Activated CD8-positive, alpha-beta memory T cell treated with anti-CD3 and anti-CD28 coated beads for 36 hours (primary cell): Measurements from ENCODE around the gene SLA2. TPM values are rescaled to one million over a fixed set of nuclear protein-coding genes. Genes with fewer than 3 reads are reported as not detected.

Experiments used
- CTCF ChIA-PET: fragments of 350-600 bp; sonication (Branson Sonifier 250); formaldehyde crosslinking; loops from one replicate; lab custom pipeline; 2021; ENCODE audit warnings: antibody characterized with exemption; lab: Charles Lee
- POLR2A ChIA-PET: fragments of 350-600 bp; sonication (Branson Sonifier 250); formaldehyde crosslinking; loops from one replicate; lab custom pipeline; 2021; ENCODE audit warnings: antibody characterized with exemption; lab: Charles Lee
- total RNA-seq, 2 experiments: library from RNA; stranded (reverse); gene quantifications; one replicate each; pipeline ENCODE4 v1.2.3, GENCODE V29; 2021

Gene SLA2
- total RNA-seq, 2 experiments from 2014 or later = 62.9 to 64.5 TPM

DNA sequence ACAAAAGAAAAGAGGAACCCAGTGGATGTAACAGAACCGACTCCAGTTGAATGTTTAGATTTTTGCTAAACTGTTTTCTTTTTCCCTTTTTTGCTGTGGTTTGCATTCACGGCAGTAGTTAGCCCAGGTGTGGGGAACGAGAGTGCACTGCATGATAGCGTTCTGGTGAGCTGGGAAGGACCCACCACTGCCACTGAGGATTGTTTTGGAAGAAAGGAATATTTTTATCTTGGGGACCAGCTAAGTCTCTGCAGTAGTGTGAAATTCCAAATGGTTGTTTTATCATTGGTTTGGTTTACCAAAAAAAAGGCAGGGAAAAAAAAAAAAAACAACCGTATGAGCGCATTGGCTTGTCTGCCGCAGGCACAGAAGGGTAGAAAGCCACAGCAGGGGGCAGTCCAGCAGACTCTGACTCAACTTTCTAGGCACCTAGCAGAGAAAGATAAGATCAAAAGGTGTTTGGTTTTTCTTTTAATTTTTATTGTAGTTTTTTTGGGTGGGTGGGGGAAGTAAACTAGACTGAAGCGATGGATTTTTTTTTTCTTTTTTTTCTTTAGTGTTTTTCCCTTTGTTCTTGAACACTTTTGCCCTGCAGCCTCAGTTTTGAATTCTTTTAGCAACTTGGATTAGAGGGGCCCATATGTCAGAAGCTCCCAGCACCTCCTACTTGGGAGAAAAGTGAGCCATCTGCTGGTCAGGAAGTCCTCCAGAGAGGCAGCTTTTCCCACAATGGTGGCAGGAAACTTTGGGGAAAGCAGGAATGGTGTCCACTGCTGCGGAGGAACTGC is 53.9 kb downstream of the SLA2 start:
- ChIA-PET CTCF (interaction anchor here (0.6 to 1.7 kb wide), 5 partner anchors 12 to 1636 kb away, joined by 3 to 9 read pairs (median 5); no protein-coding TSS in a partner anchor), POLR2A (interaction anchor here (0.6 to 1.2 kb wide), 4 partner anchors 11 to 21 kb away, joined by 3 to 5 read pairs (median 4); partner anchors contain the start of gene TGIF2)

DNA sequence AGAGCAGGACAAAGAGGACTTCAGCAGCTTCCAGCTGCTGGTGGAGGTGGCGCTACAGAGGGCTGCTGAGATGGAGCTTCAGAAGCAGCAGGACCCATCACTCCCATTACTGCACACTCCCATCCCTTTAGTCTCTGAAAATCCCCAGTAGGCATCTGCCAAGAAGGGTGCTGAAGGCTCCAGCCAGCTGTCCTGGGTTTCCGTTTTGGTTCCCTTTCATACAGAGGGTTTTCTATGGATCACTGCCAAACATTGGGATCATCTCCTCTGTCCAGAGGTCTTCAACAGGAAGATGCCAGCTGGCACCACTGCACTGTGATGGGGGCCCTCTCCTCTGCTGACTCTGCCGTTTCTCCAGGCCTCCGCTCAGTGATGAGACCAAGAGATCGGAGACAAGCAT is 54.7 kb downstream of the SLA2 start:
- POLR2A ChIA-PET = interaction anchor here (0.6 to 1.9 kb wide), 4 partner anchors 12 to 20 kb away, joined by 3 to 8 read pairs (median 4); partner anchors contain the start of gene RAB5IF
- CTCF ChIA-PET = interaction anchor here (0.6 to 1.7 kb wide), 4 partner anchors 13 to 1635 kb away, joined by 3 to 9 read pairs (median 6); no protein-coding TSS in a partner anchor

DNA sequence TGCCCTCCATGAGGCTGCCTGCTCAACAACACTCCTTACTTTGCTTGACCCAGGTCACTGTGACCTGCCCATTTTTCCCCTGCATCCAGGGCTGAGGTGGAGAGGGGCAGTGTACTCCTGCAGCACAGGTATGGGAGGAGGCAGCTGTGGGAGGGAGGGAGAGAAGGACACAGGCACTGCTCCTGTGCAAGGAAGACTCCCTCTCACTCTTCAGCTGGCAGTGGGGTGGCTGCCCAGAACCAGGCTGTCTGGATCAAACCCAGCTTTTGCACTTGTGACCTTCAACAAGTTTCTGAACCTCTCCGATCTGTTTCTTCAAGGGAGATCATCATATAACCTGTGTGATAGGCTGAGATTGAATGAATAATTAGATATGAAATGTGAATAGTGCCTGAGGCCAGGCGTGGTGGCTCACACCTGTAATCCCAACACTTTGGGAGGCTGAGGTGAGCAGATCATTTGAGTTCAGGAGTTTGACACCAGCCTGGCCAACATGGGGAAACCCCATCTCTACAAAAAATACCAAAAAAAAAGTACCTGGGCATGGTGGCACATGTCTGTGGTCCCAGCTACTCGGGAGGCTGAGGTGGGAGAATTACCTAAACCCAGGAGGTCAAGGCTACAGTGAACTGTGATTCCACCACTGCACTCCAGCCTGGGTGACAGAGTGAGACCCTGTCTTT is 58.5 kb downstream of the SLA2 start:
- POLR2A ChIA-PET = interaction anchor here (0.7 to 2.0 kb wide), 3 partner anchors 12 to 106 kb away, joined by 7 to 11 read pairs (median 11); partner anchors contain the start of gene TGIF2
- CTCF ChIA-PET = interaction anchor here (0.8 to 1.9 kb wide), 3 partner anchors 17 to 24 kb away, joined by 4 to 7 read pairs (median 6); partner anchors contain the start of gene RAB5IF

DNA sequence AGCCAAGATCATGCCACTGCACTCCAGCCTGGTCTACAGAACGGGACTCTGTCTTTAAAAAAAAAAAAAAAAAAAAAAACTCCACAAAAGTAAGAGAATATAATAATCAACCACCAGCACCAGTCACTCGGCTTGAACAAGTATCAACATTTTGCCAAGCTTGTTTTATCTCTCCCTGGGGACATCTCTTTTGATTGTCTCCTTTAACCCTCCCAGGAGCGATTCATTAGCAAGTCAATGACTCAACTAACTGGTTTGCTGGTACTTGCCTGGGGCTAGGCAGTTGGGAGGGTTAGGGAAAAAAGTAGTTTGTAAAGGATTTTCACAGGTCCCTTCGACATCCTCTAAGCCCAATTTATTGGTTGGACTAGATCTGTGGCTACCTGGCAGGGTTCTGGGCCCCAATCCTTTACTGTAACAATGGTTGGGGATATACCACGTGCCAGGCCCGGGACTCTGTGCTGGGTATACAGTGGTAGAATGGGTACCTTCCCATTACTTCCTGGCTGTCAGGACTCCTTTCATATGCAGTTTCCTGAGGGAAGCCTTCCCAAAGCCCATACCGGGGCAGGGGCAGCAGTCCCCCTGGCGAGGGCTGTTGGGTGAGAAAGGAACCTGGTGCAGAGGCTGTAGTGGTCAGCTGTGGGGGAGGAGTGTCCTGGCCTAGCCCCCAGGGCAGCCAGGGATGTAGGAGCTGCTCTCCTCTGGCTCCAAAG is 60.4 kb downstream of the SLA2 start:
- POLR2A ChIA-PET = interaction anchor here (1.2 kb wide), 1 partner anchor 11 kb away, joined by 4 read pairs; no protein-coding TSS in a partner anchor
- CTCF ChIA-PET = interaction anchor here (0.7 kb wide), 1 partner anchor 165 kb away, joined by 4 read pairs; no protein-coding TSS in a partner anchor

DNA sequence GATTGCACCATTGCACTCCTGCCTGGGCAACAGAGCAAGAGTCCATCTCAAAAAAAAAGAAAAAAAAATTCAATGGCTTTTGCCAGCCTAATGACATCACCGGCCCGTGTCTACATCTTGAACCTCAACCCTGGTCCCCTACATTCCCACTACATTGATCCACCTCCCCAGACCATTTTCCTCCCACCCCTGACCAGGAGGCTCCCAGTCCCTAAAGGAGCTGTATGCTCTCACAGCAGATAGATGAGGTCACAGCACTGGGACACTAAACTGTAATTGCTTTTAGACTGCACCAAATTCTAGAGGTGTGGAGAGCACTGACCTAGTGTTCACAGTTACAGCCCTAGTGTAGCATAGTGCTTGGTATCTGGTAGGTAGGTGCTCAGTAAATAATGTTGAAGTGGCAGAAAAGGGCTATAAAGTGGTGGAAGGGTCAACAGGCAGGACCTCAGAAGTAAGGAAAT is 61.9 kb downstream of the SLA2 start:
- ChIA-PET POLR2A (interaction anchor here (0.6 kb wide), 1 partner anchor 65 kb away, joined by 5 read pairs; no protein-coding TSS in a partner anchor), CTCF (no interaction called here)

DNA sequence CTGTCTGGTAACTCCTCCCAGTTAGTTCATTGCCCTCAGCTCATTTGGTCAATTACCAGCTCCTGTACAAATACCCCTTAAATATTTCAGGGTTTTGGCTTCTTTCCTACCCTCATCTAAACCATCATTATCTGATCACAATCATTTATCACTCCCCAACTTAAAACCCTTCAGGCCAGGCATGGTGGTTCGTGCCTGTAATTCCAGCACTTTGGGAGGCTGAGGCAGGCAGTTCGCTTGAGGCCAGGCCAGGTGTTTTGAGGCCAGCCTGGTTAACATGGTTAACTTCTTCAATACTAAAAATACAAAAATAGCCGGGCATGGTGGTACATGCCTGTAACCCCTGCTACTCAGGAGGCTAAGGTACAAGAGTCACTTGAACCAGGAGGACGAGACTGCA is 63.2 kb downstream of the SLA2 start:
- CTCF ChIA-PET = no interaction called here
- POLR2A ChIA-PET = interaction anchor here (0.8 kb wide), 1 partner anchor 22 kb away, joined by 9 read pairs; no protein-coding TSS in a partner anchor

DNA sequence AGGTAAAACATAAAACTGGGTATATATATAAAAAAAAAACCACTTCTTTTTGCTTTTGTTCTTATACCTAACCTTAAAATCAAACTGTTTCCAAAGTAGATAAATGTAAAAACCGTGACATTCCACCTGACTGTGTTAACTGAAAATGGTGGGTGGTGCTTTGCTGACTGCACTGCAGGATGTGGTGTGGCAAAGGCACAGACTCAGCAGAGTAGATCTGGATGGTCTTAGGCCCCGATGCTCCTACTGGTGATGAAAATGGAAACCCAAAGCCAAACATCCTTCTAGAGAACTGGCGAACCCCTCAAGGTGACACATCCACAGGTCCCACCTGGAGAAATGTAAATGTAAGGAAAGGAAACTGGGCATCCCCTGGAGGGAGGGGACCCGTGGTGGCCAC is 63.7 kb downstream of the SLA2 start:
- ChIA-PET CTCF (no interaction called here), POLR2A (no interaction called here)

DNA sequence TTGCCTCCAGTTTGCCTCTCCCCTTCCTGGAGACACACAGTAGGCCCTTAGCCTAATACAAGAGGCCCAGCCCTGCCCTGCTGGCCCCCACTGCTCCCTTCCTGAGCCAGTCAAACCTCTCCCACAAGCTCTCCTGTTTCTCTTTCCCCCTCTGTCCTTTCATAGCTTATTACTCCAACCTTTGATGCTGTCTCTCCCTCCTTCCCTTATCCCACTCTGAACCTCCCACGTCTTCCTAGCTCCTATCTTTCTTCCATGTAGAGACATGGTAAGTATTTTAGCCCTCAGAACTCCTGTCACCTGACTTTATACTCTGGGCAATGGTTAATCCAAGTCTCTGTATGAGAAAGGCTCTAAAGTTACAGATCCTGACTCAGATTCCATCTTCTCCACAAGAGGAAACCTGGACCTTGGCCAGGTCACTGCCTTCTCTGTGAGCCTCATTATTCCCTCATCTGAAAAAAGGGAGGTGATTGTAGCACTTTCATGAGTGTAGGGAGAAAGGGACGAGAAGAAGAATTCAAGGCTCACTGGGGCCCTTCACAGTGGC is 65.9 kb downstream of the SLA2 start:
- CTCF ChIA-PET = no interaction called here
- POLR2A ChIA-PET = interaction anchor here (0.5 to 0.7 kb wide), 2 partner anchors 16 to 115 kb away, joined by 4 read pairs; no protein-coding TSS in a partner anchor

DNA sequence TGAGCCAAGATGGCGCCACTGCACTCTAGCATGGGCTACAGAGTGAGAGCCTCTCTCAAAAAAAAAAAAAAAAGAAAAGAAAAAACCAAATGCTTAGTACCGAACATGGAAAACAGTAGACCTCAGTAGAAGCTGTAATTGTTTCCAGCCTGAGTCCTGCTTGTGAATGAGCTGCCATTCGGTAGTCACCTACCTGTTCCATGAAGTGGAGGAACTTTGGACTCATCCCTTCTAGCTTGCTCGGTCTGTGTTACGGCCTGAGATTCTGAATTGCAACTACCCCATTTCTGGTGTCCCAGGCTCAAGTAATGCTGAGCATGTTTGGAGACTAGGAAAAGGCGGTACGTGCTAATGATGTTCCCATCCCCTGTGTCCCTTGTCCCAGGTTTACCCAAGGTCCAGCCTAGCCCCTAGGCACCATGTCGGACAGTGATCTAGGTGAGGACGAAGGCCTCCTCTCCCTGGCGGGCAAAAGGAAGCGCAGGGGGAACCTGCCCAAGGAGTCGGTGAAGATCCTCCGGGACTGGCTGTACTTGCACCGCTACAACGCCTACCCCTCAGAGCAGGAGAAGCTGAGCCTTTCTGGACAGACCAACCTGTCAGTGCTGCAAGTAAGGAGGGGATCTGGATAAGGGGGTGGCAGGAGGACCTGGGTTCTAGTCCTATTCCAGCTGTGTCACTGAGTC is 67.5 kb downstream of the SLA2 start:
- ChIA-PET CTCF (interaction anchor here (0.9 kb wide), 1 partner anchor 17 kb away, joined by 3 read pairs; no protein-coding TSS in a partner anchor), POLR2A (no interaction called here)

DNA sequence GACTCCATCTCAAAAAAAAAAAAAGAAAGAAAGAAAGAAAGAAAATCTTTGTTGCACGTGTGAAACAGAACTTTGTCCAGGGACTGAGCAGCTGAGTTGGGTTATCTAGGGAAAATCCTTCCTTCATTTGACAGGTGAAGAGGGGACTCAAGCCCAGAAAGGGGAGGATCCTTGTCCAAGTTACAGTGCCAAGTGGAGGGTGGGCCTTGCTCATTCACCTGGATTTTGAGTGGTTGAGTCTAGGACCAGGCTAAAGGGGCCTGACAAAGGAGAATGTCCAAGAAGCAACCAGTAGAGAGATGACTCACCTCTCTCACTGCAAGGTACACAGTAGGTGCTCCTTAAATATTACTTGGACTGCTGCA is 69.9 kb downstream of the SLA2 start:
- ChIA-PET POLR2A (interaction anchor here (1.1 to 5.1 kb wide), 4 partner anchors 12 to 29 kb away, joined by 4 to 42 read pairs (median 26); partner anchors contain the start of gene RAB5IF), CTCF (interaction anchor here (0.7 to 5.0 kb wide), 4 partner anchors 16 to 89 kb away, joined by 3 to 24 read pairs (median 6); partner anchors contain the start of gene RAB5IF)

DNA sequence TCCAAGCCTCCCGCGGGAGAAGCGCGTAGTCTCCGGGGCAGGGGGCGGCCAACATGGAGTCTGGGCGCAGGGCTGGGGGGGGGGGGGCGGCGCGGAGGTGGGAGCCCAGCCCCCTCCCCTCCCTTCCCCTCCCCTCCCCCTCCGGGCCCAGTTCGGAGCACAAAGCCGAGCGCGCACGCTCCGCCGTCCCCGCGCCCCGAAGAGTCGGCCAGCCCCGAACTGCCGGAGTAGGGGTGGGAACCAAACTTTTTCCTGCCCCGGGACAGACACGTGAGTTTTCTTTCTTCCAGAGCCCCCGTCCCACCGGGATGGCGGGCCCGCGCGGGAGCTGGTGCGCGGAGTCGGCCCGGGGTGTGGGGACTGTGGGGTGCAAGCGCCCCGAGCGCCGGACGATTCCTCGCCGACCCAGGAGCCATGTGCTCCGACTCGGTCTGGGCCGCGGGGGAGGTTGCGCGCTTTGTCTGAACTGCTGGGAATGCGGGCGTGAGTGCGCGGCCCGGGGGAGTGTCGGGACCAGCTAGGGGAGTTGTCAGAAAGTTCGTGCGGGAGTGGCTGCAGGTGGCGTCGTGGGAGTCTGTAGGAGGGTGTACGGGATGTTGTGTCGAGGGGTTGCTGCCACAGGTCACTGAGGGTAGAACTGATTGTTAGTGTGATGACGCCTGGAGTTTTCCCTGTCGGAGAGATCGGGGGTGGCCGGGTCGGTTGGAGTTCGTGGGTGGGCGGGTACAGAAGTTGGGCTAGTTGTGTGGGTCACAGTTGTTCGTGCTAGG is 71.4 kb downstream of the SLA2 start:
- POLR2A ChIA-PET = interaction anchor here (0.6 to 5.1 kb wide), 9 partner anchors 11 to 111 kb away, joined by 3 to 42 read pairs (median 4); partner anchors contain the start of gene RAB5IF
- CTCF ChIA-PET = interaction anchor here (0.6 to 5.0 kb wide), 6 partner anchors 14 to 63 kb away, joined by 3 to 24 read pairs (median 7); partner anchors contain the start of gene RAB5IF

DNA sequence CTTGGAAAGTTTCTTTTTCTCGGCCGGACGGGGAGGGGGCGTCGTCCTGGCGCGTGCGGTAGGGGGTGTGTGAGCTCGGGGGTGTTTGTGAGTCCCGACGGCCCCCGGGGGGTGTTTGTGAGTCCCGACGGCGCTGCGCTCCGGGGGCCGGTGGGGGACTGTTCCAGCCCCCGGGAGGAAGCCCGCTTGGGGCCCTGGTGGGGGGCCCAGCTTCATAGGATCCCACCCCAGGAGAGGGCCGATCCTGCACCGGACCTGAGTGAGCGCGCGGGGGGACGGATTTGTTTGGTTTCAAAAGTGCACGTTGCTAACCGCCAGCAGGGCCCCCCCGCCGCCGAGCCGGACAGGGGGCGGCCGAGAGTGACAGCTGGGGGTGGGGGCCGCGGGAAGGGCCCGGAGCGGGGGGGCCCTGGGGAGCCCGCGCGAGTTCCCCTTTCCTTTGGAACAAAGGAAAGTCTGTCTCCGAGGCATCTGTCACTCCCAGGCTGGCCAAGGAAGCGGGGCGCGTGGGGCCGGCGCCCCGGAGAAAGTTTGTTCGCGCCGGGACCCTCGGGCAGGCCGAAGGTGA is 72.1 kb downstream of the SLA2 start:
- ChIA-PET CTCF (interaction anchor here (1.0 to 5.0 kb wide), 6 partner anchors 15 to 110 kb away, joined by 3 to 24 read pairs (median 7); partner anchors contain the start of gene RAB5IF), POLR2A (interaction anchor here (1.0 to 5.1 kb wide), 10 partner anchors 12 to 621 kb away, joined by 3 to 42 read pairs (median 4); partner anchors contain the start of genes RAB5IF, SCAND1 and SLA2)

DNA sequence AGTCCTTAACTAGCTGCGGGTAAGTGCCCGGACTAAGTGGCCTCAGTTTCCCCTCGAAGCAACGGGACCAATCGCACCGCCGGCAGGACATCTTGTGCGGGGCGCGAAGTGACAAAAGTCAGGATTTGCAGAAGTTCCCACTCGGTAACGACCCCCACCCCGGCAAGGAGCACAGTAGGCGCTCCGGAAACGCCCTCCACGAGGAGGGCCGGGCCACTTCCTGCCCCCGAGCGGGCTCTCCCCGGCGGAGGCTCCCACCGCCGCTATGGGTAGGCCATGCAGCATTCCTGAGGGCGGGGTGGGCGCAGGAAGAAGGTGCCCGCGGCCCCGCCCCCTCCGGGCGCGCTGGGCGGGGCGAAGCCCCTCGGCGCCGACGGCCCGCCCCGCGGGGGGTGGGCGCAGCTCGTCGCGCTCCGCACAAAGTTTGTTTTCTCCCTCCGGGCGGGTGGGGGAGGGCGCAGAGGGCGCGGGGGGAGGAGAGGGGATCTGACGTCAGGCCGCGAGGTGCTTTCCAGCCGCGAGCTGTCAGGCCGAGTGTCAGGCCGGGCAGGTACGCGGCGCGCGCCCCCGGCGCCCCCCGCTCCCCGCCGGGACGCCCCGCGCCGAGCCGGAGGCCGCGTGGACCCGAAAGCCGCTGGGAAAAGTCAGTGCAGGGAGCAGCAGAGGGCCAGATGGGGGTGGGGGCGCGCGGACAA is 72.7 kb downstream of the SLA2 start, which contains the start of gene TGIF2:
Gene TGIF2, plus strand, starts transcription at position 495 of the 695 bp plus-strand sequence. CDS start 5,178 bp downstream, outside the sequence.
- ChIA-PET CTCF (interaction anchor here (1.0 to 5.0 kb wide), 6 partner anchors 16 to 160 kb away, joined by 3 to 24 read pairs (median 6); partner anchors contain the start of gene RAB5IF), POLR2A (interaction anchor here (0.6 to 5.1 kb wide), 12 partner anchors 16 to 620 kb away, joined by 3 to 42 read pairs (median 5); partner anchors contain the start of genes RAB5IF, RBL1, SCAND1 and SLA2)

DNA sequence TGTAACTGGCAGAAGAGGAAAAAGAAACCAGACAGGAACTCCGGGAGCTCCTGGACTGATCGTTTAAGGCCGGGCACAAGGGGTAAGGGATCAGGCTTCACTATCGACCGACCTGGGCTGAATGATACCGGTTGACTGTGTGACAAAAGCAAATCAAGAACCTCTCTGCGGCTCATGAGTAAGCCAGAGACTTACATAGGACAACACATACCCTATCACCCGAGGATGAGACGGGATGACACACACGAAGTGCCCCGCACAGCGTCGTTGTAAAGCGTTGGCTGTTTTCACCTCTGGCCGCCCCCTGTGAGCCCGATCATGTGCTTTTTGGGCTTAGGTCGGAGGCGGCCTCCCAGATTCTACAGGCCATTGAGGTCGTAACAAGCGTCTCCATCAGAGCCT is 73.3 kb downstream of the SLA2 start:
- ChIA-PET POLR2A (interaction anchor here (0.6 to 5.1 kb wide), 10 partner anchors 16 to 619 kb away, joined by 3 to 42 read pairs (median 8); partner anchors contain the start of genes RAB5IF, RBL1, SCAND1 and SLA2), CTCF (interaction anchor here (0.7 to 5.0 kb wide), 4 partner anchors 20 to 161 kb away, joined by 3 to 24 read pairs (median 4); partner anchors contain the start of gene RAB5IF)
